ENCODE results near the gene SREBF1. TPM values are rescaled to one million over a fixed set of nuclear protein-coding genes. Genes with fewer than 3 reads are reported as not detected.

The SREBF1 gene
- polyA plus RNA-seq, 3 donors: 7.6 to 35.9 (median 10.5) TPM

DNA sequence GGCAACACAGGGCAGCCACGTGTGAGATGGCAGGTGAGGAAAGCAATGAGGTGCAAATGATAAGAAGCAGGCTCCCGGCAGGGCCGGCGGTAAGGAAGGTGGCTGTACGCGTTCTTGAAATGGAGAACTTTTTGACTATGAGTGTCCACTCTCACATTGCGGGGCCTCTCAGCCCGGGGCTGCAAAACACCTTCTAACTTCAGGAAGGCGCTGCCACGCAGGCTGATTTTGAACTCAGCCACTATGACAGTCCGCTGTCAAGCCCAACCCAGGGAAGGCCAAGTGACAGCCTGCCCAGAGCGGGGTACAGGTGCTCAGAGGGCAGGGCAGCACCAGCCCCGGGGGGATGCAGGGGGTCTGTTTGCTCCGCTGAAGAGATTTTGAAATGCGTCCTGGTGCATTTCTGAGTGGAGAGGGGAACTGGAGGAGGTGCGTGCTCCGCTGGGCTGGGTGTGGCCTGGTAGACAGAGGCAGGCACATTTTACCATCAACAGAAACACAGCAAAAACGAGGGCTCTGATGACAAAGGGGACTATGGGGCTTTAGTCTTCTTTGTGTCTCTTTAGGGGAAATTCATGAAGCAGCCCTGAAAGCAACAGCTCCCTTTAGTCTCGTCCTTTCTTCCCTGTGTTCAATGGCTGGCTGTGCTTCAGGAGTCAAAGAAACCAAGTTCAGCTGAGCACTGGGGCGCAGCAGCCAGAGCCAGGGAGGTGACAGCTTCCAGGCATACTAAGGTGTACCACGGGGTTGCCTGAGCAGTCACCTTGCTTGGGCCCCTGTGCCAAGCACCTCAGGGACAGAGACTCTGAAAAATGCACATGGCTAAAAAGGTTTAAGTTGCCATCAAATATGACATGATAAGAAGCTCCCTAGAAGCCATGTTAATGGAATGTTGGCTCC, 14.6 kb upstream of the SREBF1 start:
- H3K4me2 ChIP-seq (replicated peaks; ENCODE audit: extremely low read depth, low read length, poor library complexity, severe bottlenecking): no peak overlapping the region
- H3K27ac Mint-ChIP-seq: peak overlapping the region in 1 of 7 donors; percentile 50
- H3K9me3 ChIP-seq (replicated peaks in 1 of 2; ENCODE audit: control insufficient read depth in 1 of 2, insufficient read depth in 1 of 2, low read length in 2 of 2): no peaks in the 10 kb centered on the region
- peaks cover 27% of the 10 kb centered on the region for H3K4me1 Mint-ChIP-seq
- H3K79me2 ChIP-seq (ENCODE audit: insufficient read depth, low read length): no peaks in the 10 kb centered on the region
- peaks cover 7 to 27% of the 10 kb centered on the region in 2 donors for H3K36me3 ChIP-seq (replicated peaks in 1 of 2; ENCODE audit: control insufficient read depth in 1 of 2, insufficient read depth in 2 of 2, low read length in 2 of 2)
- whole genome bisulfite sequencing (ENCODE audit: insufficient coverage): 93% methylated on average over 16 of the region's 21 CpGs
- no peak overlapping the region for H2AFZ ChIP-seq (ENCODE audit: insufficient read depth, low read depth, low read length, poor library complexity, severe bottlenecking)
- DNase-seq: no peak
- H3K27me3 ChIP-seq (ENCODE audit: control insufficient read depth in 2 of 2, insufficient read depth in 2 of 2, low read length in 2 of 2): no peaks in the 10 kb centered on the region
- H3K4me1 ChIP-seq (ENCODE audit: control insufficient read depth in 1 of 2, insufficient read depth in 2 of 2, low read length in 2 of 2): peaks cover 26 to 29% of the 10 kb centered on the region in 2 donors
- H3K9me3 Mint-ChIP-seq: no peaks in the 10 kb centered on the region
- H3K4me3 ChIP-seq (replicated peaks in 1 of 3; ENCODE audit: low read depth in 2 of 3, low read length in 3 of 3): no peak overlapping the region
- no peaks in the 10 kb centered on the region for H3K27me3 Mint-ChIP-seq (ENCODE audit: low read depth in 3 of 3)
- intact Hi-C loops (cut with micrococcal nuclease): no loop called here
- H4K20me1 ChIP-seq (ENCODE audit: insufficient read depth, low read length): no peaks in the 10 kb centered on the region
- H3K27ac ChIP-seq (ENCODE audit: low read depth in 1 of 2, low read length in 2 of 2): no peak overlapping the region
- no peak overlapping the region for H3K9ac ChIP-seq (ENCODE audit: insufficient read depth, low read length, poor library complexity, severe bottlenecking)
- no peak overlapping the region for H3K4me3 Mint-ChIP-seq
- H3K36me3 Mint-ChIP-seq: peaks cover 31 to 34% of the 10 kb centered on the region in 2 donors
- TF ChIP-seq, protein P1, sequence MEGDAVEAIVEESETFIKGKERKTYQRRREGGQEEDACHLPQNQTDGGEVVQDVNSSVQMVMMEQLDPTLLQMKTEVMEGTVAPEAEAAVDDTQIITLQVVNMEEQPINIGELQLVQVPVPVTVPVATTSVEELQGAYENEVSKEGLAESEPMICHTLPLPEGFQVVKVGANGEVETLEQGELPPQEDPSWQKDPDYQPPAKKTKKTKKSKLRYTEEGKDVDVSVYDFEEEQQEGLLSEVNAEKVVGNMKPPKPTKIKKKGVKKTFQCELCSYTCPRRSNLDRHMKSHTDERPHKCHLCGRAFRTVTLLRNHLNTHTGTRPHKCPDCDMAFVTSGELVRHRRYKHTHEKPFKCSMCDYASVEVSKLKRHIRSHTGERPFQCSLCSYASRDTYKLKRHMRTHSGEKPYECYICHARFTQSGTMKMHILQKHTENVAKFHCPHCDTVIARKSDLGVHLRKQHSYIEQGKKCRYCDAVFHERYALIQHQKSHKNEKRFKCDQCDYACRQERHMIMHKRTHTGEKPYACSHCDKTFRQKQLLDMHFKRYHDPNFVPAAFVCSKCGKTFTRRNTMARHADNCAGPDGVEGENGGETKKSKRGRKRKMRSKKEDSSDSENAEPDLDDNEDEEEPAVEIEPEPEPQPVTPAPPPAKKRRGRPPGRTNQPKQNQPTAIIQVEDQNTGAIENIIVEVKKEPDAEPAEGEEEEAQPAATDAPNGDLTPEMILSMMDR (IDR thresholded peaks at IDR 0.05): no peak

DNA sequence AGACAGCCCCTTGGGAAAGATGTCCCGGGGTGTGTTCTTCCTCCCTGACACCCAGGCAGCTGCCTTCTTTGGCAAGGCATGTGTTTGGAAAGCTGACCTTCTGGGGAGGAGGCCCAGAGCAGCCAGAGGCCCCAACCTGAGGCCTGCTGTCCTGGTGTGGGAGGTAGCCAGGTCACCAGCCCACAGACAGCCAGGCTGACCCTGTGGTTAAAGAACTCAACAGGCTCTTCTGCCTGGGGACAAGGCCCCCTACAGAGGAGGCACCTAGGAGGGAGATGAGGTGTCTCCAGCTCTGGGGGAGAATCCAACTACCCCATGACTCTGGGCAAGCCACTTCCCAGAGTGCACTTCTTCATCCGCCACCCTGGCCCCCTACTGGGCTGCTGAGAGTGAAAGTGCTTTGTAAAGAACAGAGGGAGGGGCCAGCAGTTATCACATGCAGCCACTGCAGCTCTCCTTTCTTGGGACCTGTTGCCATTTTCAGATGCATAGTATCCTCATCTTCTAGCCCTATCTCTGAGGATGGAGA, 13.1 kb upstream of the SREBF1 start:
- Histone ChIP-seq H3K79me2 (ENCODE audit: insufficient read depth, low read length) (no peaks in the 10 kb centered on the region), H3K4me2 (replicated peaks; ENCODE audit: extremely low read depth, low read length, poor library complexity, severe bottlenecking) (peak overlapping the region; percentile 27), H3K4me1 (ENCODE audit: control insufficient read depth in 1 of 2, insufficient read depth in 2 of 2, low read length in 2 of 2) (peaks cover 26 to 29% of the 10 kb centered on the region in 2 donors), H2AFZ (ENCODE audit: insufficient read depth, low read depth, low read length, poor library complexity, severe bottlenecking) (peak overlapping the region; percentile 65), H3K9ac (ENCODE audit: insufficient read depth, low read length, poor library complexity, severe bottlenecking) (peak overlapping the region; percentile 49), H4K20me1 (ENCODE audit: insufficient read depth, low read length) (no peaks in the 10 kb centered on the region), H3K36me3 (replicated peaks in 1 of 2; ENCODE audit: control insufficient read depth in 1 of 2, insufficient read depth in 2 of 2, low read length in 2 of 2) (peaks cover 9 to 29% of the 10 kb centered on the region in 2 donors), H3K27ac (ENCODE audit: low read depth in 1 of 2, low read length in 2 of 2) (peak overlapping the region; percentile 70 to 87), H3K27me3 (ENCODE audit: control insufficient read depth in 2 of 2, insufficient read depth in 2 of 2, low read length in 2 of 2) (no peaks in the 10 kb centered on the region), H3K9me3 (replicated peaks in 1 of 2; ENCODE audit: control insufficient read depth in 1 of 2, insufficient read depth in 1 of 2, low read length in 2 of 2) (no peaks in the 10 kb centered on the region), H3K4me3 (replicated peaks in 1 of 3; ENCODE audit: low read depth in 2 of 3, low read length in 3 of 3) (peak overlapping the region in 1 of 3 experiments; percentile 33)
- peak; percentile 60 to 70 (median 64) for DNase-seq
- H3K36me3 Mint-ChIP-seq: peaks cover 36 to 38% of the 10 kb centered on the region in 2 donors
- TF ChIP-seq, protein P1 (IDR thresholded peaks at IDR 0.05): peak; percentile 27
- H3K4me1 Mint-ChIP-seq: peaks cover 27% of the 10 kb centered on the region
- no peak overlapping the region for H3K4me3 Mint-ChIP-seq
- H3K27me3 Mint-ChIP-seq (ENCODE audit: low read depth in 3 of 3): no peaks in the 10 kb centered on the region
- H3K9me3 Mint-ChIP-seq: no peaks in the 10 kb centered on the region
- peak overlapping the region; percentile 67 to 86 (median 83) for H3K27ac Mint-ChIP-seq
- intact Hi-C loops (cut with micrococcal nuclease): no loop called here
- WGBS (ENCODE audit: insufficient coverage): no CpG with 5 or more reads among the region's 2 CpGs

All from CD14-positive monocyte (primary cell).